Measurements from ENCODE around the gene HNRNPUL1.

Gene HNRNPUL1

GRCh38 chr19:41234512-41235168, 29.5 kb upstream of the HNRNPUL1 start:
- DNase-seq = no peak

- no peak for DNase-seq
These were observed 28.7 kb upstream of the HNRNPUL1 start for GRCh38 chr19:41235480-41235879.

GRCh38 chr19:41238244-41238643, 25.9 kb upstream of the HNRNPUL1 start:
- DNase-seq = no peak

- DNase-seq = no peak
These were observed 24.8 kb upstream of the HNRNPUL1 start for GRCh38 chr19:41239363-41239762.

GRCh38 chr19:41239961-41240574, 24.1 kb upstream of the HNRNPUL1 start:
- DNase-seq = no peak

GRCh38 chr19:41241859-41242258, 22.3 kb upstream of the HNRNPUL1 start:
- DNase-seq = no peak

- no peak for DNase-seq
These were observed 20.1 kb upstream of the HNRNPUL1 start for GRCh38 chr19:41244117-41244516.

GRCh38 chr19:41245843-41246242, 18.3 kb upstream of the HNRNPUL1 start:
- no peak for DNase-seq

GRCh38 chr19:41248895-41249294, 15.3 kb upstream of the HNRNPUL1 start:
- DNase-seq = no peak

- no peak for DNase-seq
These were observed 14.3 kb upstream of the HNRNPUL1 start for GRCh38 chr19:41249707-41250423.

GRCh38 chr19:41253660-41254059, 10.5 kb upstream of the HNRNPUL1 start:
- no peak for DNase-seq

GRCh38 chr19:41255171-41255570, 9.0 kb upstream of the HNRNPUL1 start:
- DNase-seq = no peak

GRCh38 chr19:41261474-41262190, 2.5 kb upstream of the HNRNPUL1 start:
- DNase-seq = no peak

GRCh38 chr19:41263042-41263849, 926 bp upstream of the HNRNPUL1 start:
- DNase-seq = no peak

GRCh38 chr19:41264581-41265394, 616 bp downstream of the HNRNPUL1 start:
- no peak for DNase-seq

GRCh38 chr19:41265395-41266153, 1.4 kb downstream of the HNRNPUL1 start:
- peak; percentile 50 for DNase-seq

- DNase-seq = no peak
These were observed 4.9 kb downstream of the HNRNPUL1 start for GRCh38 chr19:41269055-41269454.

GRCh38 chr19:41269571-41269970, 5.4 kb downstream of the HNRNPUL1 start:
- no peak for DNase-seq

- no peak for DNase-seq
These were observed 8.9 kb downstream of the HNRNPUL1 start for GRCh38 chr19:41273076-41273475.

- no peak for DNase-seq
These were observed 10.6 kb downstream of the HNRNPUL1 start for GRCh38 chr19:41274802-41275201.

- DNase-seq = no peak
These were observed 12.1 kb downstream of the HNRNPUL1 start for GRCh38 chr19:41276231-41276630.
